Heart left ventricle (tissue), 16 donors: ENCODE data around the gene AHDC1. TPM values are rescaled to one million over a fixed set of nuclear protein-coding genes. Genes with fewer than 3 reads are reported as not detected.

Source experiments
- ATAC-seq, 4 donors: fragments of 200-7000 bp; cut with Tn5 transposase; one replicate each; pipeline ENCODE4 v1.9.1; 2020 to 2022; ENCODE audit warnings: moderate library complexity in 4 of 4, mild to moderate bottlenecking in 3 of 4, moderate number of reproducible peaks in 1 of 4
- DNase-seq, 5 donors: peaks; one replicate each; pipeline ENCODE4 v3.0.0-alpha.2; 2020
- H3K27ac ChIP-seq, 12 donors: fragments of 200-600 bp; sonication (generic) in 4 of 12; one replicate each; pipeline versions ENCODE4 v1.5.0 to v1.8.0; 2016 to 2022; ENCODE audit warnings: mild to moderate bottlenecking in 2 of 12
- H3K27me3 ChIP-seq, 9 donors: fragments of 200-600 bp; sonication (generic) in 2 of 9; one replicate each; pipeline versions ENCODE4 v1.5.1 to v1.8.0; 2016 to 2022; ENCODE audit warnings: mild to moderate bottlenecking in 3 of 9
- H3K36me3 ChIP-seq, 9 donors: fragments of 200-600 bp; sonication (generic) in 2 of 9; one replicate each; pipeline versions ENCODE4 v1.5.0 to v1.8.0; 2018 to 2022; ENCODE audit warnings: mild to moderate bottlenecking in 2 of 9
- H3K4me1 ChIP-seq, 12 donors: fragments of 200-600 bp; sonication (generic) in 4 of 12; one replicate each; pipeline versions ENCODE4 v1.5.0 to v1.8.0; 2016 to 2022; ENCODE audit warnings: mild to moderate bottlenecking in 3 of 12
- H3K4me3 ChIP-seq, 12 donors: fragments of 200-600 bp; sonication (generic) in 4 of 12; one replicate each; pipeline versions ENCODE4 v1.5.0 to v1.8.0; 2017 to 2022; ENCODE audit warnings: mild to moderate bottlenecking in 9 of 12, moderate library complexity in 4 of 12
- H3K9me3 ChIP-seq, 12 donors: fragments of 200-600 bp; sonication (generic) in 4 of 12; one replicate each; pipeline versions ENCODE4 v1.5.0 to v1.8.0; 2016 to 2022; ENCODE audit warnings: mild to moderate bottlenecking in 1 of 12
- POLR2A ChIP-seq, 2 donors: fragments of 450-650 bp; IDR thresholded peaks; one replicate each; pipeline ENCODE4 v1.6.1; 2017; ENCODE audit warnings: antibody characterized with exemption in 2 of 2, mild to moderate bottlenecking in 2 of 2, moderate library complexity in 2 of 2
- WGBS, 4 donors: extraction: QIAGEN DNeasy Blood & Tissue Kit in 2 of 4; methylation state at CpG; one replicate each; pipeline versions ENCODE4 v1.1.5 to v1.1.7; 2013 to 2018; 5-methylcytosine and 5-hydroxymethylcytosine counted together
- intact Hi-C, 10 donors: fragments of 100-400 bp; cut with DNase I; formaldehyde crosslinking; loops; one replicate each; pipeline versions ENCODE4 v1.11.1 to v1.14.2; 2022
- polyA plus RNA-seq, 2 donors: library from polyadenylated mRNA; stranded (reverse); fragments of 200-250 nt; gene quantifications; one replicate each; pipeline ENCODE4 v1.2.3, GENCODE V29; 2013
- total RNA-seq, 9 donors: library from RNA; depleted of rRNA in 2 of 9; stranded (reverse); fragments of >200 nt in 2 of 9; fragmentation: NEBNext Ultra II Directional in 3 of 9; extraction: Animal tissue kit (Norgen Biotek cat#: 25700) in 3 of 9; gene quantifications; one replicate each; pipeline versions ENCODE4 v1.1.0 to v1.2.4, GENCODE V29; 2016 to 2023
- TF ChIP-seq, protein P1 (sequence below), 12 donors: fragments of 200-600 bp; sonication (generic) in 4 of 12; IDR thresholded peaks; one replicate each; pipeline versions ENCODE4 v1.5.0 to v1.8.0; 2018 to 2022; ENCODE audit warnings: antibody characterized with exemption in 12 of 12, mild to moderate bottlenecking in 5 of 12
- donor health status: ischemic (EF 13 %, LVEDD 7.1; RV severe dilation, severe dysfunction).
- donor health status: healthy with polysubstance abuse.
- donor health status: DM: no; HTN: yes; CAD: no.
- donor health status: DM: no; HTN: no; CAD: no.
- donor health status: ischemic (EF 25% LVEDD 6.9; RV normal size, moderate dysfunction).
- donor health status: ischemic (EF 25% LVEDD 5.7; RV mildly dilated, moderate dysfunction).
- donor health status: healthy.
- donor health status: DM: yes; HTN: yes; CAD: no.
- donor health status: ischemic (EF 35%, LVEDD 5.7; RV mildly dilated, moderate dysfunction).
- donor health status: nonischemic (EF 11% LVEDD 7.7; RV severe dilation, severe dysfunction).
- donor health status: DM: yes; HTN: yes; CAD: no.
- donor health status: PGD.
- donor health status: ischemic (EF 29% LVEDD 5.4; RV normal size, mild dysfunction).
- donor health status: nonischemic (EF 23%, LVEDD 6.1; RV moderate dilation, normal function).

AHDC1 gene
- total and polyA plus RNA-seq, 11 donors, result 25.8 to 50.2 (median 42.1) TPM

GRCh38 chr1:27583479-27583878, 20.5 kb downstream of the AHDC1 start:
- TF ChIP-seq, protein P1, sequence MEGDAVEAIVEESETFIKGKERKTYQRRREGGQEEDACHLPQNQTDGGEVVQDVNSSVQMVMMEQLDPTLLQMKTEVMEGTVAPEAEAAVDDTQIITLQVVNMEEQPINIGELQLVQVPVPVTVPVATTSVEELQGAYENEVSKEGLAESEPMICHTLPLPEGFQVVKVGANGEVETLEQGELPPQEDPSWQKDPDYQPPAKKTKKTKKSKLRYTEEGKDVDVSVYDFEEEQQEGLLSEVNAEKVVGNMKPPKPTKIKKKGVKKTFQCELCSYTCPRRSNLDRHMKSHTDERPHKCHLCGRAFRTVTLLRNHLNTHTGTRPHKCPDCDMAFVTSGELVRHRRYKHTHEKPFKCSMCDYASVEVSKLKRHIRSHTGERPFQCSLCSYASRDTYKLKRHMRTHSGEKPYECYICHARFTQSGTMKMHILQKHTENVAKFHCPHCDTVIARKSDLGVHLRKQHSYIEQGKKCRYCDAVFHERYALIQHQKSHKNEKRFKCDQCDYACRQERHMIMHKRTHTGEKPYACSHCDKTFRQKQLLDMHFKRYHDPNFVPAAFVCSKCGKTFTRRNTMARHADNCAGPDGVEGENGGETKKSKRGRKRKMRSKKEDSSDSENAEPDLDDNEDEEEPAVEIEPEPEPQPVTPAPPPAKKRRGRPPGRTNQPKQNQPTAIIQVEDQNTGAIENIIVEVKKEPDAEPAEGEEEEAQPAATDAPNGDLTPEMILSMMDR (IDR thresholded peaks at IDR 0.05), result no peak
- no peak for TF ChIP-seq POLR2A (IDR thresholded peaks at IDR 0.05)
- WGBS, 4 donors, result 56 to 70% (median 64%) methylated on average over 3 of the region's 3 CpGs
- peaks cover 0 to 8% (median 2%) of the 10 kb centered on the region in 9 donors for H3K36me3 ChIP-seq
- DNase-seq (no peak), ATAC-seq (no peak)
- no peaks in the 10 kb centered on the region for H3K27me3 ChIP-seq
- peak overlapping the region in 5 of 12 donors; percentile 6 to 28 (median 18) for H3K27ac ChIP-seq
- peaks cover 0 to 96% (median 45%) of the 10 kb centered on the region in 12 donors for H3K4me1 ChIP-seq
- H3K9me3 ChIP-seq, result no peaks in the 10 kb centered on the region
- H3K4me3 ChIP-seq, result no peak overlapping the region
- intact Hi-C loops, result no loop called here

DNA sequence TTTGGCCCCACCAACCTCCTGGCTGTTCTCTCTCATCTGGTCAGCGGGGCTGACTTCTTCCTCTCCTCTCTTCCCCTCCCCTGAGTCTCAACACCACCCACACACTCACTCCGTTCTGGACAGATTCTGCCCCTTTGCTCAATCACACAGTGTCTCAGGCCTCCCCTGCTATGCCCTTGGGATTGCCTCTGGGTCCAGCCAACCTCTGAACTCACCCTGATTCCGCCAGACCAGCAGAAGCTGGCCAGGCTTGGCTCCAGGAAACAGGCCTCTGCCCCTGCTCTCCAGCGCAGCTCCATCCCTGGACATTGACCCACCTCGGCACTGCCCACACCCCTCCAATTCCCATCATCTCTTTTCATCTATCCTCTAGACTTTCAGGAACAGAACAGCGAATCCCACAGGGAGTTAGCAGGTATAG, 22.1 kb downstream of the AHDC1 start:
- Histone ChIP-seq H3K4me3 (no peak overlapping the region), H3K27ac (peak overlapping the region in 11 of 12 donors; percentile 9 to 76 (median 50)), H3K9me3 (no peaks in the 10 kb centered on the region), H3K27me3 (no peaks in the 10 kb centered on the region), H3K4me1 (peaks cover 5 to 96% (median 52%) of the 10 kb centered on the region in 12 donors), H3K36me3 (peaks cover 0 to 5% (median 2%) of the 10 kb centered on the region in 9 donors)
- 66 to 77% (median 72%) methylated on average over 6 of the region's 6 CpGs for WGBS, 4 donors
- ATAC-seq, result peak in 3 of 4 donors; percentile 16 to 77 (median 72)
- peak in 2 of 5 donors; percentile 64 to 71 for DNase-seq
- intact Hi-C loops, result no loop called here
- TF ChIP-seq, protein P1 (IDR thresholded peaks at IDR 0.05), result no peak
- no peak for TF ChIP-seq POLR2A (IDR thresholded peaks at IDR 0.05)

DNA sequence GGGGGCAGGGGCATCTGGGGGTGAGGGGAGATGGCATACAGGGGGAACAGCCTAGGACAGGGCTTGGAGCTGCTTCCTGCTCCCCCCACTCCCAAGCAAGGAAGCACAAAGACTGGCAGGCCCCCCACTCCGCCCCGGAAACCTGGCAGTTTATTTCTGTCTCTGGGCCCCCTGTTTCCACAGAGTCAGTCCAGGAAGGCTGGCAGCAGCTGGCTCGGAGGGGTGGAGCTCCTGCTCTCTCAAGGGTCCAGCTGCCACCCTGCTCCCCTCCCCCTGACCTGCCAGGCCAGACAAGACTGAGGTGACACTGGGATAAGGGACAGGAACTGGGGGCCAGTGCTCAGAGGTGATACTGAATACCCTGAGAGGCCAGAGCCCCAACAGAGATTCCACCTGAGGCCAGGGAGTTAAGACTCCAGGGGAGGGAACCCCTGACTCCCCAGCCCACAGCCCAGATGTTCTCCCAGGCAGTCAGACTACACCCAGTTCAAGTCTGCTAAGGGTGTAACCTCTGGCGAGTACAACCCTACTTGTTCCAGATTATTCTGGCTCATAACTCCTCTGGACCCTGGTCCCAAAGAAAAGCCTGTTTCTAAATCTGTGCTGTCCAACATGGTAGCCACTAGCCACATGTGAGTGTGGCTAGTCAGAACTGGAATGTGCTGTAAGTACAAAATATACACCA, 26.3 kb downstream of the AHDC1 start:
- TF ChIP-seq POLR2A (IDR thresholded peaks at IDR 0.05), result no peak
- TF ChIP-seq, protein P1 (IDR thresholded peaks at IDR 0.05), result no peak
- Histone ChIP-seq H3K4me3 (no peak overlapping the region), H3K27ac (peak overlapping the region; percentile 43 to 99 (median 94)), H3K27me3 (peaks cover 0 to 9% (median 0%) of the 10 kb centered on the region in 9 donors), H3K36me3 (peaks cover 0 to 5% (median 0%) of the 10 kb centered on the region in 9 donors), H3K4me1 (peaks cover 25 to 98% (median 77%) of the 10 kb centered on the region in 12 donors), H3K9me3 (no peaks in the 10 kb centered on the region)
- WGBS, 4 donors, result 8 to 21% (median 15%) methylated on average over 2 to 4 of the region's 4 CpGs
- DNase-seq (peak in 2 of 5 donors; percentile 62), ATAC-seq (peak; percentile 5 to 14 (median 10))
- intact Hi-C loops, result loop anchor here in 1 of 10 donors (2.0 kb wide), 1 partner anchor 21 kb away; no protein-coding TSS in a partner anchor

DNA sequence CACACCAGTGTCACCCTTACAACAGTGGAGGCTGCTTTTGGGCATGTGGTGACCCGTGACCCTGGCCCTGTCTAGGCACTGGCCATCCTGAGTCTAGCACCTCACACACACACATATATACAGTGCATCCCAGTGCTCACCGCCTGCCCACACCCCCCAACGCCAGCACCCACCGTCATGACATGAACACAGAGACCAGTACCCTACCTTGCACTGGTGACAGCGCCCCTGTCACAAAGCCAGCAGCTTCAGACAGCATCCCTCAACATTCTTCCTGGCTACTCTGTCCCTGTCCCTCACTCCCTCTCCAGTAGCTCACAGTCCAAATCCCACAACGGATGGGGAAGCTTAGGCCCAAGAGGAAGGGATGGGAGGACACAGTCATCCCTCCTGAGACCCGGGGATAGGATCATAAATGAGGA, 27.1 kb downstream of the AHDC1 start:
- peak overlapping the region in 1 of 12 donors; percentile 50 for H3K4me3 ChIP-seq
- H3K36me3 ChIP-seq, result no peaks in the 10 kb centered on the region
- ATAC-seq, result peak in 1 of 4 donors; percentile 0
- 43 to 52% (median 46%) methylated on average over 7 of the region's 7 CpGs for WGBS, 4 donors
- intact Hi-C loops, result loop anchor here in 1 of 10 donors (2.0 kb wide), 1 partner anchor 22 kb away; no protein-coding TSS in a partner anchor
- H3K27ac ChIP-seq, result peak overlapping the region; percentile 68 to 99 (median 94)
- TF ChIP-seq, protein P1 (IDR thresholded peaks at IDR 0.05), result no peak
- no peak for TF ChIP-seq POLR2A (IDR thresholded peaks at IDR 0.05)
- H3K4me1 ChIP-seq, result peaks cover 33 to 98% (median 77%) of the 10 kb centered on the region in 12 donors
- DNase-seq, result peak in 2 of 5 donors; percentile 34 to 51
- peaks cover 0 to 9% (median 0%) of the 10 kb centered on the region in 9 donors for H3K27me3 ChIP-seq
- H3K9me3 ChIP-seq, result no peaks in the 10 kb centered on the region
